K562 treated with DMSO at 1 percent for 48 hours (cell line): ENCODE measurements around the gene RCAN2. TPM values are rescaled to one million over a fixed set of nuclear protein-coding genes. Genes with fewer than 3 reads are reported as not detected.

Experiments
- total RNA-seq: library from RNA; unstranded; fragments of 300-600 nt; gene quantifications from 2 replicates; pipeline ENCODE4 v1.2.3, GENCODE V29; 2022; ENCODE audit warnings: low replicate concordance; ENCODE audit errors: extremely low read depth

The RCAN2 gene
- not detected in 2 replicates for total RNA-seq

GRCh38 chr6:46491201-46491627 is at the start of gene RCAN2:
TSS of gene RCAN2 (minus strand) at chr6:46491449.

Other genes starting within 250 kb of the RCAN2 start
- gene CYP39A1, start 161.4 kb upstream of the RCAN2 start, total RNA-seq: not detected in 2 replicates
- gene SLC25A27, start 161.5 kb upstream of the RCAN2 start, total RNA-seq: not detected in 2 replicates
- gene TDRD6, start 196.4 kb upstream of the RCAN2 start, total RNA-seq: not detected in 2 replicates
- not detected in 2 replicates for gene PLA2G7, start 243.9 kb upstream of the RCAN2 start, total RNA-seq